Activated CD4-positive, alpha-beta T cell treated with anti-CD3 and anti-CD28 coated beads, Interleukin-2, Interleukin-4, amounts not matched to agents 100 ng/mL and 50 ng/mL, durations not matched to agents 16 hours and 8 hours (primary cell): ENCODE measurements around the gene S100A16.

Experiments
- DNase-seq: peaks from one replicate; pipeline ENCODE4 v3.0.0-alpha.2; 2020; ENCODE audit warnings: low spot score

The S100A16 gene

DNA sequence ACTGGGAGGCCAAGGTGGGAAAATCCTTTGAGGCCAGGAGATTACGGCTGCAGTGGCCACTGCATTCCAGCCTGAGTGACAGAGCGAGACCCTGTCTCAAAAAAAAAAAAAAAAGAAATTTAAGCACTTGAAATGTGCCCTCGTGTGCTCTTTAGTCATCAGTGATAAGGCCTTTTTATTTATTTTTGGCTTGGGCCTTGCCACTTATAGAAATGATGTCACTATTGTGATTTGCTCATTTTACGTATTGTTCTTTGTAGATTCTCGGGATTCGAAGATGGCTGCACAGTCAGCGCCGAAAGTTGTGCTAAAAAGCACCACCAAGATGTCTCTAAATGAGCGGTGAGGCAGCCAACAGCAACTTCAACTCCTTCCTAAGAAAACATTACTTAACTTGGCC is 23.4 kb upstream of the S100A16 start:
- no peak for DNase-seq

DNA sequence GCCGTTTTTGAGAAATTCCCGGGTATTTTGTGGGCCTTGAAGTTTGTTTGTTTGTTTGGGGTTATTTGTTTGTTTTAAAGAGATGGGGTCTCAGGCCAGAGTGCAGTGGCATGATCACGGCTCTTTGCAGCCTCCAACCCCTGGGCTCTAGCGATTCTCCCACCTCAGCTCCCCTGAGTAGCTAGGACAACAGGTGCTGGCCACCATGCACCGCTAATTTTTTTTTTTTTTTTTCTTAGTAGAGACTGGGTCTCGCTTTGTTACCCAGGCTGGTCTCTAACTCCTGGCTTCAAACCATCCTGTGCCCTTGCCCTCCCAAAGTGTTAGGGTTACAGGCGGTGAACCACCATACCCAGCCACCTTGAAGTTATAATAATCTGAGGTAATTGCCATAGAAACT is 22.9 kb upstream of the S100A16 start:
- no peak for DNase-seq

DNA sequence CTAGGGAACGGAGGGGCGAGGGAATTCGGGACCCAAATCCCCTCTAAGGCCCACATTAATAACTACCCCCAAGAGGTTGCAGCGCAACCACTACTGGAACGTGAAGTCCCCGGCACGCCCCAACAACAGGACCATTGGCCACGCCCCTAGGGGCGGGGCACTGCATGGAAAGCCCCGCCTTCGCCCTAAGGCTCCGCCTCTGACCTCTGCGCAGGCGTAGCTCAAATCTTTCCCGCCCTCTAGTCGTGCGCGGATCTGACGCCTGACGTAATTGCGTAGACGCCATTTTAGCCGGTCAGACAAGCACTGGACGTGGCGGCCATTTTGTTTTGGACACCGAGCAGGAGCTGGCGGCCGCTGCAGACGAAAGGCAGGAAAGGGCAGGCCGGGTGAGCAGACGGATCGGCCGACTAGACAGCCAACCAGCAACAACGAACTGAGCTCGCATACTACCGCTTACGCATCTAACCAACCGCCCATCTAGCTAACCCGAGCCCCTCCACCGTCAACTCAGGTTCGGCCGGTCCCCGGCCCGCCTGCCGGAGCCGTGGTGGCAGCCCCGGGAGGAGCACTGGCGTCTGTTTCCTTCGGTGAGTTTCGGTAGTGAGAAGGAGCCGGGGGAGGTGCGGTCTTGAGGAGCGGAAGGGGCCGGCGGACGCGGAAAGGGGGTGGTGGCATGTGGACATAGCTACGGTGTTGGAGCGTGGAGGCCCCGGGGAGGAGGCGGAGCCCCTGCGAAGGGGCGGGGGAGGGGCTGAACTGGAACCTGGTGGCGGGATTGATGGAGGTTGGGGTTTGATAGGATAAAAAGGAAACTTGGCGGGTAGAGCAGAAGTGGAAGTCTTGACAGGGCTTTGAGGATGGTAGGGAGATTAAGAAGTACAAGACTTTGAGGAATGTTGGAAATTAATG is 21.1 kb upstream of the S100A16 start, which contains the start of gene CHTOP:
CHTOP (plus strand) TSS at position 313 of the 912 bp plus-strand sequence. CDS start 2,523 bp downstream, outside the sequence.
- peak; percentile 99 for DNase-seq

DNA sequence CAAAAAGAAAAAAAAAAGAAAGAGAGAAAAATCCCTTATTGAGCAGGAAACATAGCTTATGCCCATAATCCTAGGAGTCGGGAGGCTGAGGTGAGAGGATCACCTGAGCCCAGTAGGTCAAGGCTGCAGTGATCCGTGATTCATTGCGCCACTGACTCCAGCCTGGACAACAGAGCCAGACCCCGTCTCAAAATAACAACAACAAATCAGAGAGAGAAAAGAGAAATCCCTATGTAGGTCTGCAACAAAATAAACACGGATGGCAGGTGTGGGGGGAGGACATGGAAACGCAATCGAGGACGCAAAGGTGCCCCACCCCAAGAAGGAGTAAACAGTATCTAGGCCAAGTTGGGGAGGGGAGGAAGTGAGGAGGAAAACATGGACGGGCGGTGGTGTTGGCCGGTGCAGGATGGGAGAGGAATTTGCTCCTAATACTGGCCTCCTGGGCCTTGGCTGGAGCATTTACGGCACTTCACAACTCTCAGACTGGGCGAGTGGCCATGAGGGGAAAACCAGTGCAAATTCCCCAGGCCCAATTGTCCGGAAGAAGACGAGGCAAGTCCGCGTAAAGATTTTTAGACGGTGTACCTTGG is 20.3 kb upstream of the S100A16 start:
- DNase-seq: no peak

DNA sequence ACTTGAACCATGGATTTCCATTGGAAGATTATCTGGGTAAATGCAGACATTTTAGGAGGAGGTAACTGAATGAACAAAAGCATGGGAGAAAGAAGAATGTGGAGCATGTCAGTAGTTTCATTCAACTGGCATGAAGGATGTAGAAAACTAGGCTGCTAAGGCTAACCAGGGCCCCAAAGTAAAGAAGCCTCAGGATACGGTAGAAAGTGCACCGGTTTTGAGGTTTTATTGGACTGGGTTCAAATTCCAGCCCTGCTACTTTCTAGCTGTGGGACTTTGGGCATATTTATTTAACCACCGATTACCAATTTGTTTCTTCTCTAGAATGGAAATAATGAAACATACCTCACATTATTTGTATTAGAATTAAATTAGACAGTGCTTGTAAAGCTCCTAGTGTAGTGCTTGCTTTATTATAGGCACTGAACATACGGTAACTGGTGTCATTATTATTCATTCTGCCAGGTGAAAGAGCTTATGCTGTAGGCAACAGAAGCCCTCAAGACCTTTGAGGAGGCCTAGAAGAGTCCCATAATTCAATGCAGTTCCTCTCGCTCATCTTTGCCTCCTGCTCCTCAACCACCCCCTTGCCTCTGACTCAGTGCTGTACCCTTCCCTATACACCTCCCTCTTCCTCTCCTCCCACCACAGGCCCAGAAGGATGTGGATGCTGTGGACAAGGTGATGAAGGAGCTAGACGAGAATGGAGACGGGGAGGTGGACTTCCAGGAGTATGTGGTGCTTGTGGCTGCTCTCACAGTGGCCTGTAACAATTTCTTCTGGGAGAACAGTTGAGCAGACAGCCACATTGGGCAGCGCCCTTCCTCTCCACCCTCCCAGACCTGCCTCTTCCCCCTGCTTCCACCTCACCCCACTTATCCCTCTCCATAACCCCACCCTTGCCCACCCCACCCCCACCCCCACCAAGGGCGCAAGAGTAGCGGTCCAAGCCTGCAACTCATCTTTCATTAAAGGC is 18.4 kb upstream of the S100A16 start:
- DNase-seq: no peak

DNA sequence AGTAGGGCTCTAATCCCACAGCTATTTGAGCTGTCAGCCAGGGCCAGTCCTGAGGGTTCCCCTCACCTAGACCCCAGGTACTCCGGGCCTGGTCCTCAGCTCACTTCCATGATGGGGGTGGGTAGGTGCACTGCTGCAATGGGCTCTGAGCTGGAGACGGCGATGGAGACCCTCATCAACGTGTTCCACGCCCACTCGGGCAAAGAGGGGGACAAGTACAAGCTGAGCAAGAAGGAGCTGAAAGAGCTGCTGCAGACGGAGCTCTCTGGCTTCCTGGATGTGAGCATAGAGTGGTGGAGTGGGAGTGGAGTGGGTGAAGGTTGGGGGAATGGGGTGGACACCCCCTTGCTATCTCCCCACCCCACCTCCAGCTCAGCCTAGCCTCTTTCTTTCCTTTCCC is 17.4 kb upstream of the S100A16 start:
- no peak for DNase-seq

DNA sequence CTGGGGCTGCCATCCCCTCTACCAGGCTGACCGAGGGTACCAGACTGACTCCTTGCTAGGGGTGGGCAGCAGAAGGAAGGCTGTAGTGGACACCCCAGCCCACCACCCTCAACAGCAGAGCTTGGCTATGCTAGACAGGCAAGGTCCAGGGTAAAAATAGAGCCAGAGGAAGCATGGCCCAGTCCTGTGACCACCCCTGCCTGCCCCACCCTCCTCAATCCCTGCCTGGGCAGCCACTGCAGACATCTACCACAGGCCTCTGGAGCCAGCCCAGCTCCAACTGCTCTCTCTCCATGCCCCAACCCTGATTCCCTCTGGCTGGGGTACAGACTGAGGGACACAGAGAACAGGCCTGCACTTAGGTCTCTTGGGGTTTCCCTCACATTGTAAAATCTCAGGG is 17.0 kb upstream of the S100A16 start:
- no peak for DNase-seq

DNA sequence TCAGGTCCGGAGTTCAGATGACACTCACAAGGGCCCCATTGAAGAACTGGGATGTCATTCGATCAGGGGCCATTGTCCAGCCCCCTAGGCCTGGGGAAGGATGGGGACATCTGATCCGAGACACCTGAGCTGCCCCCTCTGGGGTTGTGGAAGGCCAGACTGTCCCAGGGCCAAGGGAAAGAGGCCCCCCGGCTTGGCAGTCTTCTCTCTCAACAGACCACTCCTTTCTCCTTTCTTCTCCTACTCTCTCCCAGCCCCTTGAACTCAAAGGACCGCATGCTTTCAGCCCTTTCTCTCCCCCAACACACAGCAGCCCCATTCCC is 16.4 kb upstream of the S100A16 start:
- DNase-seq: no peak

DNA sequence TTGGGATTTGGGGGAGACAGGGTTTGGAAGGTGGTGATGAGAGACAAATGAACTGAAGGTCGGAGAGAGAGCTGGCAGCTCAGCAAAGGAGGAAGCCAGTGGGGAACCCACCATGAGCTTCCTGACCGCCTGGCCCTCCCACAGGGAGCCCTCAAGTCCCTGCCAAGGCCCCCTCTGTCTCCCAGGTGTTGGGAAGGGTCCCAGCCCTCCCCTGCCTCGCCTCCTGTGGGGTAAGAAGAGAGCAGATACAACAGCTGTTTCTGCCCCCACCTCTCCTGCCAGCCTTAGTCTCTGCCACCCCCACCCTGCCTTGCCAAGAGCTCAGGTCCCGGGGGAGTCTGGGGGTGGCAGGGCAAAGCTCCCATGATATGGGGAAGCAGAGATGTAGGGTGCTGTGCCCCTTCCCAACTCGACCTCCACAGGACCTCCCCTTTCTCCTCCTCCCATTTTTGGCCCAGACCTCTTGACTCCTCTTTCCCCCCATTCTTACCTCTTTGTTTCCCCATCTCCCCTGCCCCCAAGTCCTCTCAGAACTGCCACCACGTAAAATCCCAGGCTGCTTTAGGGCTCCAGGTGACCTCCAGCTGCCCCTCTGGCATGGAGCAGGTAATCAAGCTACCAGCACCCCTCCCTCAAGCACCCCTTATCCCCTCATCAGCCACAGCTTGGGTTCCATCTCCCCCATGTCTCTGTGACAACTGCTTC is 15.9 kb upstream of the S100A16 start:
- no peak for DNase-seq

DNA sequence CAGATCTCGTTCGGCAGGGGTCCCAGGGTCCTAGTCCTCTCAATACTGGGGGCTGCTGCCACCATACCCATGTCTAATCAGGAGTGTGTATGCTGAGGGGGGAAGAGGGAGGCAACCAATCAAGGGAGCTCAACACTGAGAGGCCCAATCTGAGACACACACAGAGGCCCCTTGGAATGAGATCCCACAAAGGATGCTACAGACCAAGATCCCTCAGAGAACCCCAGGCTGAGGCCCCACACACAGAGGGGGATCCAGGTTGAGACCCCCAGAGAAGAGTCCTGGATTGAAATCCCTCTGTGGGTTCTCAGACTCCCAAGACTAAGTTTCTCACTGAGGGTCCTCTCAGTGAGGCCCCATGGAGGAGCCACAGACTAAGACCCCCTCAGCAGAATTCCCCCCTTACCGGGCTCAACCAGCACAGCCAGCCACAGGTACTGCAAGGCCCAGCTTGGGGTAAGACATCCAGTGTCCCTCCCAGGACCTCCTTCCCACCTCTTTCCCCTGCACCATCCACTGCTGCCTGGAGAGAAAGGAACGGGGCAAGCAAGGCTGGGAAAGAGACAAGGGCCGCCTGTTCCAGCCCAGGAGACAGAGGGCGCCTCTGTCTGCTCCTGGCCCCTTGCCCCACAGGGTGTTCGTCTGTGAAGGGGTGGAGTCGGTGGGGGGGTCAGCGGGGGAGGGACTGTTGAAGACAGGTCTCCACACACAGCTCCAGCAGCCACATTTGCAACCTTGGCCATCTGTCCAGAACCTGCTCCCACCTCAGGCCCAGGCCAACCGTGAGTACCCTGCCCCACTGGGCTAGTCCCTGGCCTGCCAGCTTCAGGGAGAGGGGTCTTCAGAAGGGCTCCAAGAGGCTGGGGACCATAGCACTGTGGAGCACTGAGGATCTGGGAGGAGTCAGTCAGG is 15.0 kb upstream of the S100A16 start, which contains the start of gene S100A1:
S100A1 (plus strand) TSS at position 720 of the 912 bp plus-strand sequence. CDS start 2,088 bp downstream, outside the sequence.
- DNase-seq: no peak

DNA sequence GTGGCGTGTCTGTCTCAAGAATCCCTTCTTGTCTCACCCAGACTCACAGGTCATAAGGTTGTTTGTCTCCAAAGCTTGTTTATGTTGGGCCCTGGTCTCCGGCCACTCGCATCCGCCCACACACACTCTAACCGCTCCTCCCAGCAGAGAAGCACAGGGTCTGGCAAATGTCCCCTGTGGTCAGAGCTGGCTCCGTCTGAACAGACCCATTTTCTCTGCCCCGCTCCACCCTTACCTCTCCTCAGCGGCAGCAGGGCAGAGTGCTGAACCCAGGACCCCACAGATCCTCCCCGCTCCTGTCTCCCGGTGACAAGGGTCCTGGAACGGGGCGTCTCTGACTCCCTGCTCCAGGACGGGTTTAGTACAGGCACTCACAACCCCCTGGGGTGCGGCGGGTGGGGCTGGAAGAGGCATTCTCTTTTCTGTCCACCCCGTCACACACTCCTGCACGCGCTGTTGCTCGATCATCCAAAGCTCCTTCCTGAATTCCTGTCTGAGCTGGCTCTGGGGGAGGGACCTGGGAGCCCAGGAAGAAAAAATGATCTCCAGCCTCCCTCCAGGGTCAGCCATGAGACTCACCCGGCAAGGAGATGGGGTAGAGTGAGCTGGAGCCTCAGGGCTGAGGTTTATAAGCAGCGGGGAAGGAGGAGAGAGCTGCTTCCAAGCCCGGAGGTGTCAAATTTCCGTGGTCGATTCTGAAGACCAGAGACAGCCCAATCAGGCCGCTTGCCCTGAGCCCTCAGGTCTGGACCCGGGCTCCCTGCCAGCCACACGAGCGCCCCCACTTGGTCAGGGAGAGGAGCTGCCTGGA is 14.2 kb upstream of the S100A16 start, which contains the start of gene S100A13:
S100A13 (minus strand) TSS at position 602 of the 811 bp plus-strand sequence. CDS start 1,033 bp downstream, outside the sequence.
- no peak for DNase-seq

DNA sequence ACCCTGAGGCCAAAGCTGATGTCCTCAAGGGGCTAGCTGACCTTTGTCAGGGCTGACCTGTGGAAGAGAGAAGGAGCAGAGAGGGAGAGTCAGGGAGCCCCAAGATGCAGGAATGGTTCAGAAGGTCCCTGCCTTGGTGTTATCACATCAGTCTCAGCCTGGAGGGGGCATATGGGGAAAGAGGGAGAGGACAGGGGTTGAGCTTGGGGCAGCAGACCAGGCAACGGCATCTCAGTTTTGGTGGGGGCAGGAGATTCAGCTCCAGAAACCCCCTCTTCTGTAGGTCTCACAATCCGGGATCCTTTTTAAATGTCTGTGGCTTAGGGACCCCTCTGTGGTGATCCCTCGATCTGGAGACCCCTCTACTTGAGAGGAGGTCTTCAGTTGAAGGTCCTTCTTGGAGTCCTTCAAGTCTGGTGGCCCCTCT is 13.6 kb upstream of the S100A16 start:
- DNase-seq: no peak

DNA sequence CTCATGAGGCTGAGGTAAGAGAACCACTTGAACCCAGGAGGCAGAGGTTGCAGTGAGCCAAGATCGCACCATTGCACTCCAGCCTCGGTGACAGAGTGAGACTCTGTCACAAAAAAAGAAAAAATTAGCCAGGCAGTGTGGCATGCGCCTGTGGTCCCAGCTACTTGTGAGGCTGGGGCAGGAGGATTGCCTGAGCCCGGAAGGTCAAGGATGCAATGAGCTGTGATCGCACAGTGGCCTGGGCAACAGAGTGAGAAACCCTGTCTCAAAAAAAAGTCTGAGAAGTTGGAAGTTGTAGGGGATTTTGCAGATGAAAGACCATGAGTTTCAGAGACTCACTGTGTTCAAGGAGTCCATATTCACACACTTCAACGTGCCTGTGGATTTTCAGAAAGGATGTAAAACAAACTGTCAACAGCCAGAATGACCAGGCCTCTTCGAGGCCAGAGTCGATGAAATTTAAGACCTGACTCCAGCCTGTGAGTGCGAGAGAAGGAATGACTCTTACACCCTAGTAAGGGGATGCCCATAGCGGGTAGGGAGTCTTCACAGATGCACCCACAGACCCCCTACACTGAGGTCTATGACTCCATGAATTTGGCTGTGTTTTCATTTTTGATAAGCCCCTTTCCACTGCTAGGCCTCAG is 12.2 kb upstream of the S100A16 start:
- no peak for DNase-seq

DNA sequence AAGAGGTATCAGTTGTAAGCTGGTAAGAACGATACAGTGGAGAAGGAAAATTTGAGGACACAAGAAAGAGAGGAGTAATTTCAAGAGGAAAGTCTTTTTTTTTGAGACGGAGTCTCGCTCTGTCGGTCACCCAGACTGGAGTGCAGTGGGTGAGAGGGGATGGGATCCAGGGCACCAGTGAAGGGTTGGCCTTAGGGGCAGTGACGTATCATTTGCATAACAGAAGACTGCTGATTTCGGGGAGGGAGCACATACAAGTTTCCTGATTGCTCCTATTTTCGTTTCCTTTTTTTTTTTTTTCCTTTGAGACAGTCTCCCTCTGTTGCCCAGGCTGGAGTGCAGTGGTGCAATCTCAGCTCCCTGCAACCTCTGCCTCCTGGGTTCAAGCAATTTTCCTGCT is 10.2 kb upstream of the S100A16 start:
- DNase-seq: no peak

DNA sequence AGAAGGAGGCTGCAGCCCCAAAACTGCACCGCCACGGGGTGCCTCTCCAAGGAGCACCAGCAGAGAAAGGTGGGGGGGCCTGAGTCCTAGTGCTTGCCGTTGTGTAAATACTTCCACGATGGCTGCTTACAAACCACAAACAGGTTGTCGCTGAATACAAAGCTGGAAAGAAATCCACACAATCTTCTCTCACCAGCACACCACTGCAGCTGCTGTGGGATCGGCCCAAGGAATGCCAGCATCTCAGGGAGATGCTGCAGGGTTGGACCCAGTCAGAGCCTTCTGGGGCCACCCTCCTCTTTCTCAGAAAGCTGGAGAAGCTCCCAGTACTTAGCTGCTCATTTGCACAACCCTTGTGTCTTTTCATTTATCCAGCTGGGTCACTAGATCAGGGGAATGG is 6.2 kb upstream of the S100A16 start:
- DNase-seq: no peak

DNA sequence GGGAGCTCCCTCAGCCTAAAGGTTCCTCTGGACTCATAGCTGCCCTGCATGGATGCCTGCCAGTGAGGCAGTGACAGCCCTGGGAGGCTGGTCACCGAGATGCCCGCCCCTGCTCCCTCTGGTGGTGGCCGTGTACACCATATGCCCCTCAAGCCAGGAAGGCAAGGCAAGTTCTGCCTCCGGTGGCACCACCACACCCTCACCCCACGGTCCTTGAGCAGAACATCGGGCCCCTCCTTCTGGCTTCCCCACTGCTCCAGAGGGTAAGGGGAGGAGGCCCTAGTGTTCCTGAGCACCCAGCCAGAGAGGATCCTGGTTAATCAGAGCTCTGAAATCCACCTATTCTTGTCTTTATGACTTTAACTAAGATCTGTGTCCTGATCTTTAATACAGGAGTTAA is 4.7 kb upstream of the S100A16 start:
- DNase-seq: peak; percentile 78

DNA sequence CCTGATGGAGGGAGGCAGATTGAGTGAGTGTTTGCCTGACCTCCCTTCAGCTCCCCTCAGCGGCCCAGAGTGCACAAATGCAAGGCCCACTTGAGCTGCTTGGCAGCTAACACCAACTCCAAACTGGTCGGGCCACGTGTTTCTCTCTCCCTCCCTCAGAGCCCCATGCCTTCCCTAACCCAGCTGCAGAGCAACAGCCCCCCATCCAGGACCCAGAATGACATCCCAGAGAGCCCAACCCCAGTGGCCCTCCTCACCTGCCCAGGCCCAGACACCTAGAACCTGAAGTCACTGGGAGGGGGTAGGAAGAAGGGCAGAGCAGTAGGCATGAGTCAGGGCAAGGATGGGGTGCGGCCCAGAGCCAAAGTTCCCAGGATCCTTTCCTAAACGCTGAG is 4.0 kb upstream of the S100A16 start:
- DNase-seq: no peak

DNA sequence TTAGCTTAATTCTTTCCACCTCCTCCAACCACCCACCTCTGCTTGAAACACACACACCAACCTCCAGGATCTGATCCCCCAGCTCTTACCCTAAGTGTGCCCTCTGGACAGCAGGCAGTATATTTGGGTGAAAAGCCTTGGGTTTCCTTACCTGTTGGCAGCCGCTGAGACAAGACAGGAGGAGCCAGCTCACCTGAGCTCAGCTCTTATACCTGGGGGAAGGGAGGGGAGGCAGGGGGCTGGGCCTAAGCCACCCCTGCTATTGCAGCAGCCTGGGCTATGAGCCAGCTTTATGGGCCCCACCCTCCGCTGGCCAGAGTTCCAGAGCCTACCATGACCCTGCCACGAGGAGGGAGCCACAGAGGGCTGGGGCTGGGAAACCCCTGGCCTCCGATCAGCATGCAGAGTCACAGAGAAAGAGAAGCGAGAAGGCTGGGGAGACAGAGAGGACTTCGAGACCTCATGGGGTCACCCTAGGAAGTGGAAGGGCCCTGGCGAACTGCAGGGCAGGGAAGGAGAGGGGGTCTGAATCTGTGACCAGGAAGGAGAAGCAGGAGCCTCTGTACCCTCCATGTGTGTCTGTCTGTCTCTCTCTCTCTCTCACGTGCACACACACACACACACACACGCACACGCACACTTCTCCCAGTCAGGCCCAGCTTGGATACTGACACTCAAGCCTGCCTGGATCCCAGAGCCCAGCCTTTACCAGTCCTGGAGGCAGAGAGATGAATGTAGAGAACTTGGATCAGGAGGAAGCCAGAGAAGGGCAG is 3.4 kb upstream of the S100A16 start, which contains the start of gene S100A14:
S100A14 (minus strand) TSS at position 182 of the 773 bp plus-strand sequence. CDS start 467 bp downstream, outside the sequence.
- no peak for DNase-seq
